Fibroblast of the aortic adventitia (primary cell): ENCODE measurements around the gene RBAK. TPM values are rescaled to one million over a fixed set of nuclear protein-coding genes. Genes with fewer than 3 reads are reported as not detected.
A peak's percentile ranks its signal among the peaks of the same experiment; 100 is the strongest.
"Not testable (repeated sequence)": the region's sequence is repeated elsewhere in the genome, so short reads cannot be mapped to it uniquely, and the experiment has no call there.

Experiments
- DNase-seq: peaks from one replicate; pipeline ENCODE4 v3.0.0-alpha.2; 2010; ENCODE audit warnings: low read depth
- H3K4me3 ChIP-seq: 2 replicates; pipeline ENCODE4 v1.5.1; 2011; ENCODE audit warnings: low read depth, mild to moderate bottlenecking, control low read depth, low read length, moderate library complexity
- total RNA-seq: library from RNA; depleted of rRNA; stranded (reverse); fragments of >200 nt; gene quantifications from 2 replicates; pipeline ENCODE4 v1.2.3, GENCODE V29; 2012; ENCODE audit warnings: low replicate concordance
- TF ChIP-seq, protein P1 (sequence below): IDR thresholded peaks from 2 replicates; pipeline ENCODE4 v1.5.1; 2011; ENCODE audit warnings: mild to moderate bottlenecking, low read length, control low read depth, inconsistent platforms; ENCODE audit not compliant: insufficient read depth

RBAK gene
- total RNA-seq, 1 donor, result 9.1 TPM

DNA sequence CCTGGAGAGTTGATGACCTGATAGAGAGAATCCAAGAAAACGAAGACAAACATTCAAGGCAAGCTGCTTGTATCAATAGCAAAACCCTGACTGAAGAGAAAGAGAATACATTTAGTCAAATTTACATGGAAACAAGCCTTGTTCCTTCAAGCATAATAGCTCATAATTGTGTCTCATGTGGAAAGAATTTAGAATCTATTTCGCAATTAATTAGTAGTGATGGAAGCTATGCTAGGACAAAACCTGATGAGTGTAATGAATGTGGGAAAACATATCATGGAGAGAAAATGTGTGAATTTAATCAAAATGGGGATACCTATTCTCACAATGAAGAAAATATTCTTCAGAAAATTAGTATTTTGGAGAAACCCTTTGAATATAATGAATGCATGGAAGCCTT, 18.0 kb downstream of the RBAK start:
- no peak for DNase-seq
- TF ChIP-seq, protein P1, sequence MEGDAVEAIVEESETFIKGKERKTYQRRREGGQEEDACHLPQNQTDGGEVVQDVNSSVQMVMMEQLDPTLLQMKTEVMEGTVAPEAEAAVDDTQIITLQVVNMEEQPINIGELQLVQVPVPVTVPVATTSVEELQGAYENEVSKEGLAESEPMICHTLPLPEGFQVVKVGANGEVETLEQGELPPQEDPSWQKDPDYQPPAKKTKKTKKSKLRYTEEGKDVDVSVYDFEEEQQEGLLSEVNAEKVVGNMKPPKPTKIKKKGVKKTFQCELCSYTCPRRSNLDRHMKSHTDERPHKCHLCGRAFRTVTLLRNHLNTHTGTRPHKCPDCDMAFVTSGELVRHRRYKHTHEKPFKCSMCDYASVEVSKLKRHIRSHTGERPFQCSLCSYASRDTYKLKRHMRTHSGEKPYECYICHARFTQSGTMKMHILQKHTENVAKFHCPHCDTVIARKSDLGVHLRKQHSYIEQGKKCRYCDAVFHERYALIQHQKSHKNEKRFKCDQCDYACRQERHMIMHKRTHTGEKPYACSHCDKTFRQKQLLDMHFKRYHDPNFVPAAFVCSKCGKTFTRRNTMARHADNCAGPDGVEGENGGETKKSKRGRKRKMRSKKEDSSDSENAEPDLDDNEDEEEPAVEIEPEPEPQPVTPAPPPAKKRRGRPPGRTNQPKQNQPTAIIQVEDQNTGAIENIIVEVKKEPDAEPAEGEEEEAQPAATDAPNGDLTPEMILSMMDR, result no peak

DNA sequence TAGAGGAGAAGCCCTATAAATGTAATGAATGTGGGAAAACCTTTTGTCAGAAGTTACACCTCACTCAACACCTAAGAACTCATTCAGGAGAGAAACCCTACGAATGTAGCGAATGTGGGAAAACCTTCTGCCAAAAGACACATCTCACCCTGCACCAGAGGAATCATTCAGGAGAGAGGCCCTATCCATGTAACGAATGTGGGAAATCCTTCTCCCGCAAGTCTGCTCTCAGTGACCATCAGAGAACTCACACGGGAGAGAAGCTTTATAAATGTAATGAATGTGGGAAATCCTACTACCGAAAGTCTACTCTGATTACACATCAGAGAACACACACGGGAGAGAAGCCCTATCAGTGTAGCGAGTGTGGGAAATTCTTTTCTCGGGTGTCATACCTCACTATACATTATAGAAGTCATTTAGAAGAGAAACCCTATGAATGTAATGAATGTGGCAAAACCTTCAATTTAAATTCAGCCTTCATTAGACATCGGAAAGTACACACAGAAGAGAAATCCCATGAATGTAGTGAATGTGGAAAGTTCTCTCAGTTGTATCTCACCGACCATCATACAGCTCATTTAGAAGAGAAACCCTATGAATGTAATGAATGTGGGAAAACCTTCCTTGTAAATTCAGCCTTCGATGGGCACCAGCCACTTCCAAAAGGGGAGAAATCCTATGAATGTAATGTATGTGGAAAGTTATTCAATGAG, 18.9 kb downstream of the RBAK start:
- H3K4me3 ChIP-seq, result no peak overlapping the region
- TF ChIP-seq, protein P1, result no peak
- peak; percentile 19 for DNase-seq

More for the DNA sequence above, 18.0 kb downstream of the RBAK start:
- no peak overlapping the region for H3K4me3 ChIP-seq

DNA sequence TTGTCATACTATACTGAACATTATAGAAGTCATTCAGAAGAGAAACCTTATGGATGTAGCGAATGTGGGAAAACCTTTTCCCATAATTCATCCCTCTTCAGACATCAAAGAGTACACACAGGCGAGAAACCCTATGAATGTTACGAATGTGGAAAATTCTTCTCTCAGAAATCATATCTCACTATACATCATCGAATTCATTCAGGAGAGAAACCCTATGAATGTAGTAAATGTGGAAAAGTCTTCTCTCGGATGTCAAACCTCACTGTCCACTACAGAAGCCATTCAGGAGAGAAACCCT, 19.4 kb downstream of the RBAK start:
- no peak for DNase-seq
- H3K4me3 ChIP-seq, result no peak overlapping the region
- TF ChIP-seq, protein P1, result no peak

DNA sequence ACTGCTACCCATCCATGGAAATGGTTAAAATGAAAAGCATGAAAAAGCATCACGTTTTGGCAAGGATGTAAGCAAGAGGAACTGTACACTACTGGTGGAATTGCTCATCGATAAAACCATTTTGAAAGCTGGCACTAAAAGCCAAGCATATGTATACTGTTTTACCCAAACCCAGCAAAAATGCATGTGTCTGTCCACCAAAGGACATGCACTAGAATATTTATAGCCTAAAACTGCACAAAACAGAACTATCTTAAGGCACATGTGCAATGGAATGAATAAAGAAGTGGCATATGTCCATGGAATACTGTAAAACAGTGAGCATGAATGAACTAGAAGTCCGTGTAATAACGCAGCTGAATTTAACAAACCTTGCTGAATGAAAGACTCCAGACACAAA, 22.9 kb downstream of the RBAK start:
- no peak overlapping the region for H3K4me3 ChIP-seq
- TF ChIP-seq, protein P1, result no peak
- no peak for DNase-seq

DNA sequence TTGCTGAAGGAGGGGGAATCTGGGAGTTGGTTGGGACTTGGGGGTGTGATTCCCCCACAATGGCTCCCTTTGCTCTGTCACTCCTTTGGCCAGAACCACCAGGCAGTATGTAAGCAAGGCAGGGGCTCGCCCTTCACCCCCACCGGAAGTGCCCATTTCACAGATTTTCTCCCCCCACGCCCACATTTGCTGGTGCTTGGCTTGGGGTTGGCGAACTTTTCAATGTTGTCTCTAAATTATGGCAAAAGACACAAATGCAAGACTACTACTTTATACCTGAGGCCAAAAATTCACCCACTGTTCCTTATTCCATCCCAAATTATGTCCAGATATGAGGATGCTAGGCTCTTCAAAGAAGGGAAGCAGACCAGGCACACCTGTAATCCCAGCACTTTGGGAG, 24.5 kb downstream of the RBAK start:
- TF ChIP-seq, protein P1, result no peak
- no peak overlapping the region for H3K4me3 ChIP-seq
- DNase-seq, result no peak

DNA sequence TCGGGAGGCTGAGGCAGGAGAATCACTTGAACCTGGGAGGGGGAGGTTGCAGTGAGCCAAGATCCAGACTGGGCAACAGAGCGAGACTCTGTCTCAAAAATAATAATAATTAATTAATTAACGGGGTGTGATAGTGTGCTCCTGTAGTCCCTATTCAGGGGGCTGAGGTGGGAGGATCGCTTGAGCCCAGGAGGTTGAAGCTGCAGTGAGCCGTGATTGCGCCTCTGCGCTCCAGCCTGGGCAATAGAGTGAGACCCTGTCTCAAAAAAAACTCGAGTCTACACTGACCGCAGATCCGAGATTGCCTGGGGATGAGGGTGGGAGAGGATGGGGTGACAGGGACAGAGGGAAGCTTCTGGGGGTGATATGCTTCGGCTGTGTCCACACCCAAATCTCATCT, 29.5 kb downstream of the RBAK start:
- not testable (repeated sequence) for H3K4me3 ChIP-seq, DNase-seq

DNA sequence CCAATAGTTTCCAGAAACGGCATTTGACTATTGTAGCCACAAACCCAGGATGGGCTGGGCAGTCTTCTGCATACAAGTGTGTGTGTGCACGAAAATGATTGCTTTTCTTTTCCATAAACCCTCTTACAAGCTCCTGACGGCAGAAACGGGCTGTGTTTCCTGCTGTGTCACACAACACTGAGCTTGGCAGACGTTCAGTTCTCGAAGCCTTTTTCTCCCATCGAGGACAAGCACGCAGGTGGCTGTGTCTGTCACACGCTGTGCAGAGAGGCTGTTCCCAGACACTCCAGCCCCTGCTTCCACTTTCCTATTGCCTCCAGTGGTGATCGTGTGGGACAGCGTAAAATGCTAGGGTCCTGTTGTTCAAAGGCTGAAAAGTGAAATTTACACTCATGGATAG, 32.1 kb downstream of the RBAK start:
- peak; percentile 13 for DNase-seq

More for the DNA sequence above, 32.1 kb downstream of the RBAK start:
- TF ChIP-seq, protein P1, result no peak
- peak overlapping the region; percentile 9 for H3K4me3 ChIP-seq
